PFSK-1 (cell line): Measurements from ENCODE around the gene ALDH3A1.

Experiments used
- POLR2AphosphoS5 ChIP-seq: IDR thresholded peaks from 2 replicates; pipeline ENCODE4 v1.6.1; 2012; ENCODE audit warnings: low read depth, mild to moderate bottlenecking, control low read depth, low read length, moderate library complexity
- REST ChIP-seq, 2 experiments: IDR thresholded peaks; 2 replicates each; pipeline versions ENCODE4 v1.6.1 to v1.8.0; 2011 to 2012; ENCODE audit warnings: low read depth in 2 of 2, low read length in 2 of 2, control low read depth in 1 of 2, inconsistent platforms in 1 of 2, mild to moderate bottlenecking in 1 of 2, moderate library complexity in 1 of 2; ENCODE audit not compliant: insufficient read depth in 1 of 2
- SIN3A ChIP-seq: IDR thresholded peaks from 2 replicates; pipeline ENCODE4 v1.6.1; 2012; ENCODE audit warnings: mild to moderate bottlenecking, low read length, moderate library complexity, borderline replicate concordance; ENCODE audit not compliant: insufficient read depth
- TAF1 ChIP-seq: IDR thresholded peaks from 2 replicates; pipeline ENCODE4 v1.6.1; 2012; ENCODE audit warnings: low read length, control low read depth, borderline replicate concordance; ENCODE audit not compliant: insufficient read depth

- TF ChIP-seq REST (IDR thresholded peaks at IDR 0.05; ENCODE audit: insufficient read depth in 1 of 2, low read depth in 2 of 2, low read length in 2 of 2) (no peak), POLR2AphosphoS5 (no peak), TAF1 (no peak), SIN3A (no peak)
These were observed 22.0 kb upstream of the ALDH3A1 start for GRCh38 chr17:19769946-19770652.
